ENCODE data around the gene FAM171A1.

DNA sequence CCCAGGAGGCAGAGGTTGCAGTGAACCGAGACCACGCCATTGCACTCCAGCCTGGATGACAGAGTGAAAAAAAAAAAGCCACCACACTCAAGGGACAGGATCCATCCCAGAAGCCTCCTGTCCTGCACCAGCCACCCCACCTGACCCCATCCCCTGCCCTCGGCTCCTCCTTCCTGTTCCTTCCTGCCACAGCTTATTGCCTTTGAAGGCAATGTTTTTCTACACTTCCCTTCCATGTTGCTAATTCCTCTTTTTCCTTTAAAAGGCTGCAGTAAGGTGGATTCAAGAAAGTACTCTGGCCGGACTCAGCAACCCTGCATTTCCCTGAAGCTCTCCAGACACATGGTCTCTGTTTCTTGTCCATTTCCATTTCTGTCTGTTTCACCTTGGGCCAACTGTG, 80.9 kb downstream of the FAM171A1 start:
- TF ChIP-seq EZH2 (IDR thresholded peaks at IDR 0.05) (no peak), POLR2AphosphoS5 (IDR thresholded peaks at IDR 0.05; ENCODE audit: borderline replicate concordance, low read depth, low read length) (no peak)

Measured in SK-N-MC (cell line).